HL-60 (cell line): ENCODE data around the gene SMARCB1.
"Not testable (repeated sequence)": the region's sequence is repeated elsewhere in the genome, so short reads cannot be mapped to it uniquely, and the experiment has no call there.

ENCODE experiments used
- DNase-seq, 2 experiments: peaks; one replicate each; pipeline ENCODE4 v3.0.0-alpha.2; 2010 to 2020; ENCODE audit warnings: low read depth in 1 of 2, low spot score in 1 of 2
- H3K27ac ChIP-seq: fragments of 250-450 bp; sonication (Bioruptor Pico); replicated peaks from 2 replicates; pipeline ENCODE4 v1.5.1; 2020; ENCODE audit warnings: mild to moderate bottlenecking, moderate library complexity
- H3K27me3 ChIP-seq: fragments of 250-450 bp; sonication (Bioruptor Pico); 2 replicates; pipeline ENCODE4 v1.5.1; 2021; ENCODE audit warnings: mild to moderate bottlenecking, moderate library complexity; ENCODE audit not compliant: insufficient read depth, poor library complexity, severe bottlenecking
- H3K4me3 ChIP-seq: replicated peaks from 2 replicates; pipeline ENCODE4 v1.5.1; 2011; ENCODE audit warnings: mild to moderate bottlenecking, control low read depth, low read length; ENCODE audit not compliant: insufficient read depth
- CTCF ChIP-seq: IDR thresholded peaks from one replicate; pipeline ENCODE4 v1.5.1; 2011; ENCODE audit warnings: low read length, control low read depth, inconsistent platforms; ENCODE audit not compliant: insufficient read depth
- GABPA ChIP-seq: IDR thresholded peaks from 2 replicates; pipeline ENCODE4 v1.6.1; 2012; ENCODE audit warnings: low read depth
- POLR2AphosphoS5 ChIP-seq: IDR thresholded peaks from 2 replicates; pipeline ENCODE4 v1.6.1; 2012; ENCODE audit warnings: low read depth
- SPI1 ChIP-seq: IDR thresholded peaks from 2 replicates; pipeline ENCODE4 v1.6.1; 2012; ENCODE audit warnings: low read depth, mild to moderate bottlenecking, borderline replicate concordance
- TF ChIP-seq, protein P1 (sequence below): IDR thresholded peaks from 2 replicates; pipeline ENCODE4 v1.6.1; 2012; ENCODE audit warnings: low read depth; ENCODE audit not compliant: insufficient replicate concordance

The SMARCB1 gene

DNA sequence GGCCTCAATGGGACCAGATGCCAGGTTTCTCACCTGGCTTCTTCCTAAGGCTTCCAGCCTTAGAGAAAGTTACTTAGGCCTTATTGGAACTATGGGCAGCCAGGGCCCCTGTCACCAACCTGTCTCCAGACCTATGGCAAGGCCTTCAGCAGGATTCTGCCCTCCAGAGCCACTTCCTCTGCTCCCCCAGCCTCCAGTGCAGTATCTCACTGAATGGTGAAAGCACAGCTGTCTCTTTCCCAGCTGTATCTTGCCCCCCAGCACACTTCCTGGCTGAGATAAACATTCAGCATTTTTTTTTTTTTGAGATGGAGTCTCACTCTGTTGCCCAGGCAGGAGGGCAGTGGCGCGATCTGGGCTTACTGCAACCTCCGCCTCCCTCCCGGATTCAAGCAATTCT is 72.4 kb downstream of the SMARCB1 start:
- TF ChIP-seq CTCF (no peak), GABPA (no peak), SPI1 (no peak), POLR2AphosphoS5 (no peak)
- TF ChIP-seq, protein P1, sequence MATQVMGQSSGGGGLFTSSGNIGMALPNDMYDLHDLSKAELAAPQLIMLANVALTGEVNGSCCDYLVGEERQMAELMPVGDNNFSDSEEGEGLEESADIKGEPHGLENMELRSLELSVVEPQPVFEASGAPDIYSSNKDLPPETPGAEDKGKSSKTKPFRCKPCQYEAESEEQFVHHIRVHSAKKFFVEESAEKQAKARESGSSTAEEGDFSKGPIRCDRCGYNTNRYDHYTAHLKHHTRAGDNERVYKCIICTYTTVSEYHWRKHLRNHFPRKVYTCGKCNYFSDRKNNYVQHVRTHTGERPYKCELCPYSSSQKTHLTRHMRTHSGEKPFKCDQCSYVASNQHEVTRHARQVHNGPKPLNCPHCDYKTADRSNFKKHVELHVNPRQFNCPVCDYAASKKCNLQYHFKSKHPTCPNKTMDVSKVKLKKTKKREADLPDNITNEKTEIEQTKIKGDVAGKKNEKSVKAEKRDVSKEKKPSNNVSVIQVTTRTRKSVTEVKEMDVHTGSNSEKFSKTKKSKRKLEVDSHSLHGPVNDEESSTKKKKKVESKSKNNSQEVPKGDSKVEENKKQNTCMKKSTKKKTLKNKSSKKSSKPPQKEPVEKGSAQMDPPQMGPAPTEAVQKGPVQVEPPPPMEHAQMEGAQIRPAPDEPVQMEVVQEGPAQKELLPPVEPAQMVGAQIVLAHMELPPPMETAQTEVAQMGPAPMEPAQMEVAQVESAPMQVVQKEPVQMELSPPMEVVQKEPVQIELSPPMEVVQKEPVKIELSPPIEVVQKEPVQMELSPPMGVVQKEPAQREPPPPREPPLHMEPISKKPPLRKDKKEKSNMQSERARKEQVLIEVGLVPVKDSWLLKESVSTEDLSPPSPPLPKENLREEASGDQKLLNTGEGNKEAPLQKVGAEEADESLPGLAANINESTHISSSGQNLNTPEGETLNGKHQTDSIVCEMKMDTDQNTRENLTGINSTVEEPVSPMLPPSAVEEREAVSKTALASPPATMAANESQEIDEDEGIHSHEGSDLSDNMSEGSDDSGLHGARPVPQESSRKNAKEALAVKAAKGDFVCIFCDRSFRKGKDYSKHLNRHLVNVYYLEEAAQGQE, result no peak
- Histone ChIP-seq H3K27me3 (no peaks in the 10 kb centered on the region), H3K4me3 (no peak overlapping the region), H3K27ac (no peak overlapping the region)
- no peak for DNase-seq

- not testable (repeated sequence) for H3K27ac ChIP-seq, H3K4me3 ChIP-seq, DNase-seq, H3K27me3 ChIP-seq
These were observed 73.4 kb downstream of the SMARCB1 start for GRCh38 chr22:23860187-23860586.

- Histone ChIP-seq H3K4me3 (no peak overlapping the region), H3K27ac (no peak overlapping the region), H3K27me3 (no peaks in the 10 kb centered on the region)
- peak; percentile 84 for TF ChIP-seq CTCF
- TF ChIP-seq POLR2AphosphoS5, result no peak
- DNase-seq, result peak in 1 of 2 experiments; percentile 60
These were observed 75.3 kb downstream of the SMARCB1 start for GRCh38 chr22:23862103-23862502.

DNA sequence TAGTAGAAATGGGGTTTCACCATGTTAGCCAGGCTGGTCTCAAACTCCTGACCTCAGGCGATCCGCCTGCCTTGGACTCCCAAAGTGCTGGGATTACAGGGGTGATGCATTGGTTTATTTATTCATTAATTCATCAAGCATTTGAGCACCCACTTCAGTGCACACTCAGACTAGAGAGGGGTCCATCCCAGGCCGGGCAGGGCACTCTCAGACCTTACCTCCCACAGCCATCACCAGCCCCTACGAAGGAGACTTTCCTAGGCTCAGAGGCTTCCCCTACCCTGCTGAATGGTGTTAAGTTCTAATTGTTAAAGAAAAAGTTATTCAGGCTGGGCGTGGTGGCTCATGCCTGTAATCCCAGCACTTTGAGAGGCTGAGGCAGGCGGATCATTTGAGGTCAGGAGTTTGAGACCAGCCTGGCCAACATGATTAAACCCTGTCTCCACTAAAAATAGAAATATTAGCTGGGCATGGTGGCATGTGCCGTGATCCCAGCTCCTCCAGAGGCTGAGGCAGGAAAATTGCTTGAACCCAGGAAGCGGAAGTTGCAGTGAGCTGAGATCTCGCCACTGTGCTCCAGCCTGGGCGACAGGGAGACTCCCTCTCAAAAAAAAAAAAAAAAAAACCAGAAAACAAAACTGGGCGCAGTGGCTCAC is 77.9 kb downstream of the SMARCB1 start:
- H3K27ac ChIP-seq, H3K27me3 ChIP-seq, DNase-seq, H3K4me3 ChIP-seq: not testable (repeated sequence)

- Histone ChIP-seq H3K27me3 (no peaks in the 10 kb centered on the region), H3K27ac (no peak overlapping the region), H3K4me3 (no peak overlapping the region)
- TF ChIP-seq GABPA (no peak), CTCF (no peak), POLR2AphosphoS5 (no peak), SPI1 (no peak)
- TF ChIP-seq, protein P1, result no peak
- DNase-seq, result no peak
These were observed 81.8 kb downstream of the SMARCB1 start for GRCh38 chr22:23868580-23868979.
